GM12878 (cell line): ENCODE results near the gene CCNYL1. TPM values are rescaled to one million over a fixed set of nuclear protein-coding genes. Genes with fewer than 3 reads are reported as not detected.

ENCODE experiments used
- CEBPZ ChIP-seq: fragments of 150-350 bp; IDR thresholded peaks from 2 replicates; pipeline ENCODE4 v1.6.1; 2016; ENCODE audit warnings: low read depth, low read length
- EED ChIP-seq: sonication (generic); IDR thresholded peaks from 2 replicates; pipeline ENCODE4 v1.6.1; 2016; ENCODE audit warnings: antibody characterized with exemption, low read depth
- EP300 ChIP-seq, 2 experiments: fragments of 150-350 bp in 1 of 2; IDR thresholded peaks; 2 replicates each; pipeline ENCODE4 v1.6.1; 2011 to 2012; ENCODE audit warnings: low read depth in 2 of 2, low read length in 2 of 2, borderline replicate concordance in 1 of 2, improper control_type of control experiment in 1 of 2, inconsistent platforms in 1 of 2; ENCODE audit not compliant: control insufficient read depth in 1 of 2
- FOXK2 ChIP-seq: fragments of 450-650 bp; IDR thresholded peaks from 2 replicates; pipeline ENCODE4 v1.6.1; 2017; ENCODE audit warnings: mild to moderate bottlenecking, moderate library complexity
- GATAD2B ChIP-seq: fragments of 450-650 bp; conservative IDR thresholded peaks from 2 replicates; pipeline ENCODE4 v1.6.1; 2017; ENCODE audit warnings: low read depth, mild to moderate bottlenecking, moderate library complexity
- JUND ChIP-seq: IDR thresholded peaks from 2 replicates; pipeline ENCODE4 v1.6.1; 2012; ENCODE audit warnings: low read depth, mild to moderate bottlenecking, low read length, improper control_type of control experiment, moderate library complexity
- KAT2A ChIP-seq: conservative IDR thresholded peaks from 2 replicates; pipeline ENCODE4 v1.6.1; 2011; ENCODE audit warnings: low read depth, low read length; ENCODE audit not compliant: control insufficient read depth
- KDM1A ChIP-seq: fragments of 200-600 bp; sonication (generic); IDR thresholded peaks from 2 replicates; pipeline ENCODE4 v1.6.1; 2016; ENCODE audit warnings: borderline replicate concordance
- KLF5 ChIP-seq: fragments of 450-650 bp; IDR thresholded peaks from 2 replicates; pipeline ENCODE4 v1.6.1; 2014; ENCODE audit warnings: mild to moderate bottlenecking; ENCODE audit not compliant: partially characterized antibody
- MEF2A ChIP-seq: IDR thresholded peaks from 2 replicates; pipeline ENCODE4 v1.6.1; 2011; ENCODE audit warnings: low read depth, mild to moderate bottlenecking, low read length, moderate library complexity; ENCODE audit not compliant: insufficient read depth
- NFYB ChIP-seq: IDR thresholded peaks from 2 replicates; pipeline ENCODE4 v1.6.1; 2011; ENCODE audit warnings: low read depth, mild to moderate bottlenecking, low read length, improper control_type of control experiment, moderate library complexity; ENCODE audit not compliant: insufficient read depth
- PAX8 ChIP-seq: fragments of 450-650 bp; IDR thresholded peaks from 2 replicates; pipeline ENCODE4 v1.6.1; 2017; ENCODE audit warnings: mild to moderate bottlenecking, moderate library complexity
- POLR2AphosphoS5 ChIP-seq: IDR thresholded peaks from 2 replicates; pipeline ENCODE4 v1.6.1; 2011; ENCODE audit warnings: mild to moderate bottlenecking, low read length, inconsistent platforms
- SKIL ChIP-seq: fragments of 450-650 bp; IDR thresholded peaks from 2 replicates; pipeline ENCODE4 v1.6.1; 2017; ENCODE audit warnings: mild to moderate bottlenecking, low read depth, inconsistent platforms; ENCODE audit not compliant: poor library complexity, severe bottlenecking
- SUZ12 ChIP-seq: fragments of 200-600 bp; sonication (generic); IDR thresholded peaks from one replicate; pipeline ENCODE4 v1.6.1; 2018; ENCODE audit warnings: antibody characterized with exemption, mild to moderate bottlenecking; ENCODE audit not compliant: unreplicated experiment
- TARDBP ChIP-seq: IDR thresholded peaks from 2 replicates; pipeline ENCODE4 v1.6.1; 2016; ENCODE audit warnings: borderline replicate concordance
- TCF12 ChIP-seq: IDR thresholded peaks from 2 replicates; pipeline ENCODE4 v1.6.1; 2011; ENCODE audit warnings: low read depth, mild to moderate bottlenecking, low read length
- WRNIP1 ChIP-seq: IDR thresholded peaks from 2 replicates; pipeline ENCODE4 v1.6.1; 2011; ENCODE audit warnings: low read depth, low read length, improper control_type of control experiment, borderline replicate concordance
- ZBTB40 ChIP-seq: fragments of 450-650 bp; IDR thresholded peaks from 2 replicates; pipeline ENCODE4 v1.6.1; 2016; ENCODE audit warnings: mild to moderate bottlenecking, moderate library complexity, borderline replicate concordance
- ZNF274 ChIP-seq: IDR thresholded peaks from one replicate; pipeline ENCODE4 v1.8.0; 2011; ENCODE audit not compliant: insufficient read length, insufficient read depth
- polyA plus RNA-seq, 11 experiments: library from polyadenylated mRNA; depleted of rRNA in 4 of 11; unstranded in 6 of 11; stranded (reverse) in 5 of 11; fragments of >200 nt; fragmentation: Nextera tagmentation in 4 of 11; fragmentation: Illumina TruSeq in 1 of 11; extraction: Ambion mirVana in 4 of 11; extraction: Trizol in 1 of 11; gene quantifications; 1 replicate in 1 of 11; 2 replicates in 10 of 11; pipeline versions ENCODE4 v1.2.1 to v1.2.3, GENCODE V29; 2011 to 2016; ENCODE audit warnings: inconsistent platforms in 2 of 11, missing spikeins in 2 of 11, low read depth in 1 of 11
- total RNA-seq, 4 experiments: library from RNA; depleted of rRNA in 3 of 4; stranded (reverse); fragments of >200 nt in 3 of 4; fragmentation: Illumina TruSeq in 1 of 4; extraction: Trizol in 1 of 4; gene quantifications; 2 replicates each; pipeline versions ENCODE4 v1.2.1 to v1.2.3, GENCODE V29; 2013 to 2021

Gene CCNYL1
- total and polyA plus RNA-seq, 10 of the 15 experiments (the other 5 are each of a cell fraction or from before 2014, with no cell fraction given), result 1.8 to 12.3 (median 5.9) TPM

- TF ChIP-seq SKIL (peak; percentile 14), KDM1A (no peak), GATAD2B (no peak), NFYB (no peak), FOXK2 (no peak), MEF2A (peak; percentile 77; the same call in 1 of the 2 replicates), JUND (no peak), ZNF274 (no peak), TCF12 (no peak), TARDBP (no peak), PAX8 (no peak), KLF5 (no peak), ZBTB40 (no peak), POLR2AphosphoS5 (no peak), KAT2A (no peak), EED (peak; percentile 37; the same call in 1 of the 2 replicates), WRNIP1 (no peak), EP300 (IDR thresholded peaks at IDR 0.05; ENCODE audit: borderline replicate concordance in 1 of 2, control insufficient read depth in 1 of 2, low read depth in 2 of 2, low read length in 2 of 2) (no peak), SUZ12 (no peak), CEBPZ (no peak)
Measured at GRCh38 chr2:207676827-207677354, 34.5 kb upstream of the CCNYL1 start (continued).
